ENCODE data around the gene TBX5. TPM values are rescaled to one million over a fixed set of nuclear protein-coding genes. Genes with fewer than 3 reads are reported as not detected.

The TBX5 gene
- total and polyA plus RNA-seq, 9 of the 15 experiments (the other 6 are each of a cell fraction or from before 2014, with no cell fraction given), result not detected

GRCh38 chr12:114384739-114385138, 21.2 kb downstream of the TBX5 start (continued):
- no peak for TF ChIP-seq HDAC1 (IDR thresholded peaks at IDR 0.05)

DNA sequence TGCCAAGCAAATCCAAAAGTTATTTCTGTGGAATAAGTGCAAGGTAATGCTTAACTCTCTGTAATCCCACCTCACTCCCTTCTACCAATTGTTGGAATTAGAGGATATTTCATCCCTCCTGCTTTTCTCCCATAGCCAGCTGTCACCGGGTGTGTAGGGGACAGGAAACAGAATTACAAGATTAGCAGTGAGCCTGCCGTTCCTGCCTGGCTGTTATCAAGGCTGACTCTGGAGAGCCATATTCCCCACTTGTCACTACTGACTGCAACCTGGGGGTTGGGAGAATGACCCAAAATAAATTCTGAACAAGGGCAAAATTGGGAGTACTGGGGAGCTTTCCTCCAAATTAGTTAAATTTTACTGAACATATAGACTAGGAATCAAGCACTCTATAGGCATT, 24.8 kb downstream of the TBX5 start:
- Histone ChIP-seq H3K4me2 (ENCODE audit: insufficient read depth, low read length) (no peak overlapping the region), H3K36me3 (ENCODE audit: control insufficient read depth, insufficient read depth, low read length) (no peaks in the 10 kb centered on the region), H3K9me3 (replicated peaks; ENCODE audit: control insufficient read depth, insufficient read depth, low read depth, low read length) (no peaks in the 10 kb centered on the region), H3K4me1 (replicated peaks in 1 of 2; ENCODE audit: control insufficient read depth in 2 of 2, insufficient read depth in 2 of 2, low read length in 2 of 2) (no peaks in the 10 kb centered on the region), H3K27ac (ENCODE audit: extremely low read depth, low read depth, low read length) (no peak overlapping the region), H3K4me3 (no peak overlapping the region), H3K79me2 (ENCODE audit: control insufficient read depth, insufficient read depth, low read length) (no peaks in the 10 kb centered on the region), H3K27me3 (ENCODE audit: control insufficient read depth in 2 of 2, insufficient read depth in 2 of 2, low read length in 2 of 2) (peaks cover 0 to 6% of the 10 kb centered on the region in 2 experiments; a peak in 1 of 5 replicates), H3K9me1 (ENCODE audit: control insufficient read depth, insufficient read depth, low read length) (no peaks in the 10 kb centered on the region), H3K9ac (ENCODE audit: insufficient read depth in 1 of 2, low read depth in 2 of 2, low read length in 2 of 2) (no peak overlapping the region), H2AFZ (ENCODE audit: low read depth, low read length) (no peak overlapping the region), H4K20me1 (replicated peaks; ENCODE audit: control insufficient read depth, insufficient read depth, low read length) (no peaks in the 10 kb centered on the region; the same call in 1 of the 2 replicates)
- ATAC-seq (no peak), DNase-seq (ENCODE audit: extremely low read depth in 1 of 4, low spot score in 3 of 4) (no peak), FAIRE-seq (no peak)
- intact Hi-C loops (cut with micrococcal nuclease) (no loop called here), in situ Hi-C loops (cut with MboI) (no loop called here)
- POLR2A ChIA-PET, result no interaction called here
- CTCF ChIA-PET (ENCODE audit: low intra/inter-chr PET ratio), result no interaction called here
- WGBS (ENCODE audit: insufficient coverage, low coverage, missing lambda C conversion rate), result 0% methylated on average over 2 of the region's 2 CpGs
- no TSS peak for BruUV-seq (replicated peaks)
- TF ChIP-seq ZZZ3 (IDR thresholded peaks at IDR 0.05) (no peak), ZNF354B (CRISPR knock-in tag; IDR thresholded peaks at IDR 0.05) (no peak), ZC3H4 (CRISPR knock-in tag; IDR thresholded peaks at IDR 0.05; ENCODE audit: borderline replicate concordance) (no peak), HMG20B (CRISPR knock-in tag; IDR thresholded peaks at IDR 0.05) (no peak), EP400 (IDR thresholded peaks at IDR 0.05) (no peak)
